Adrenal gland (tissue), 12 donors: ENCODE measurements around the gene KRTAP3-2. TPM values are rescaled to one million over a fixed set of nuclear protein-coding genes. Genes with fewer than 3 reads are reported as not detected.

Experiments used
- DNase-seq, 7 donors: peaks; one replicate each; pipeline ENCODE4 v3.0.0-alpha.2; 2019 to 2020
- H3K27ac ChIP-seq, 5 donors: fragments of 200-600 bp; sonication (generic) in 4 of 5; 1 replicate in 3 of 5; 2 replicates in 2 of 5; pipeline versions ENCODE4 v1.5.1 to v1.8.0; 2016 to 2020; ENCODE audit warnings: mild to moderate bottlenecking in 1 of 5
- H3K27me3 ChIP-seq: fragments of 200-600 bp; 2 replicates; pipeline ENCODE4 v1.8.0; 2021
- H3K36me3 ChIP-seq, 2 donors: fragments of 200-600 bp; replicated peaks in 1 of 2; 1 replicate in 1 of 2; 2 replicates in 1 of 2; pipeline versions ENCODE4 v1.5.1 to v1.8.0; 2018 to 2022
- H3K4me1 ChIP-seq, 2 donors: fragments of 200-600 bp; replicated peaks in 1 of 2; 1 replicate in 1 of 2; 2 replicates in 1 of 2; pipeline versions ENCODE4 v1.5.1 to v1.8.0; 2018 to 2021
- H3K4me3 ChIP-seq, 4 donors: fragments of 200-600 bp; sonication (generic) in 3 of 4; one replicate each; pipeline ENCODE4 v1.5.1; 2016 to 2018
- H3K9me3 ChIP-seq, 3 donors: fragments of 200-600 bp; sonication (generic) in 1 of 3; replicated peaks in 1 of 3; 1 replicate in 2 of 3; 2 replicates in 1 of 3; pipeline versions ENCODE4 v1.5.1 to v1.8.0; 2016 to 2021
- CTCF ChIP-seq, 6 experiments: fragments of 450-650 bp in 4 of 6; fragments of 200-600 bp in 2 of 6; sonication (generic) in 1 of 6; IDR thresholded peaks; 1 replicate in 5 of 6; 2 replicates in 1 of 6; pipeline versions ENCODE4 v1.5.1 to v1.8.0; 2016 to 2021; ENCODE audit warnings: antibody characterized with exemption in 6 of 6, mild to moderate bottlenecking in 2 of 6, moderate library complexity in 1 of 6
- POLR2A ChIP-seq, 2 donors: fragments of 450-650 bp; IDR thresholded peaks; one replicate each; pipeline ENCODE4 v1.6.1; 2017; ENCODE audit warnings: antibody characterized with exemption in 2 of 2, mild to moderate bottlenecking in 2 of 2, moderate library complexity in 1 of 2
- WGBS, 4 donors: extraction: QIAGEN DNeasy Blood & Tissue Kit in 2 of 4; methylation state at CpG; one replicate each; pipeline versions ENCODE4 v1.1.5 to v1.1.7; 2013 to 2017; 5-methylcytosine and 5-hydroxymethylcytosine counted together
- intact Hi-C, 2 donors: fragments of 100-400 bp; cut with DNase I; formaldehyde crosslinking; loops; one replicate each; pipeline versions ENCODE4 v1.14.1 to v1.15.0; 2022 to 2023
- polyA plus RNA-seq, 3 donors: library from polyadenylated mRNA; stranded (reverse); fragments of 200-250 nt in 2 of 3; fragments of 350-450 nt in 1 of 3; fragmentation: Illumina TruSeq in 1 of 3; extraction: RNeasy Lipid Tissue Mini Kit (QIAGEN cat#74804) in 1 of 3; gene quantifications; one replicate each; pipeline ENCODE4 v1.2.3, GENCODE V29; 2013 to 2014
- total RNA-seq, 9 donors: library from RNA; depleted of rRNA in 4 of 9; stranded (reverse); fragments of >200 nt in 4 of 9; fragments of 120-200 nt in 1 of 9; fragmentation: NEBNext Ultra II Directional in 1 of 9; extraction: Animal tissue kit (Norgen Biotek cat#: 25700) in 1 of 9; gene quantifications; one replicate each; pipeline versions ENCODE4 v1.1.0 to v1.2.4, GENCODE V29; 2013 to 2023
- donor health status: healthy with polysubstance abuse.
- donor health status: Bipolar disorder and iron deficiency.
- donor health status: DM: yes; HTN: yes; CAD: no.
- donor health status: DM: no; HTN: no; CAD: no.
- donor health status: DM: no; HTN: no; CAD: no.
- donor health status: DM: yes; HTN: yes; CAD: no.

Gene KRTAP3-2
- total and polyA plus RNA-seq, 12 donors: not detected

GRCh38 chr17:41024697-41025096 lies 25.0 kb upstream of the KRTAP3-2 start:
- no peaks in the 10 kb centered on the region for H3K4me1 ChIP-seq
- no peak overlapping the region for H3K27ac ChIP-seq
- no peaks in the 10 kb centered on the region for H3K9me3 ChIP-seq
- no peak overlapping the region for H3K4me3 ChIP-seq
- WGBS, 4 donors: 70 to 75% (median 73%) methylated on average over 3 of the region's 3 CpGs
- no peak for TF ChIP-seq POLR2A (IDR thresholded peaks at IDR 0.05)
- TF ChIP-seq CTCF (IDR thresholded peaks at IDR 0.05): no peak
- H3K27me3 ChIP-seq: no peaks in the 10 kb centered on the region
- intact Hi-C loops: no loop called here
- no peaks in the 10 kb centered on the region for H3K36me3 ChIP-seq
- DNase-seq: no peak

GRCh38 chr17:41020336-41020735 lies 20.6 kb upstream of the KRTAP3-2 start:
- Histone ChIP-seq H3K9me3 (no peaks in the 10 kb centered on the region), H3K4me3 (no peak overlapping the region), H3K4me1 (no peaks in the 10 kb centered on the region), H3K27ac (no peak overlapping the region), H3K36me3 (no peaks in the 10 kb centered on the region), H3K27me3 (no peaks in the 10 kb centered on the region)
- TF ChIP-seq CTCF (IDR thresholded peaks at IDR 0.05): no peak
- no peak for TF ChIP-seq POLR2A (IDR thresholded peaks at IDR 0.05)
- intact Hi-C loops: no loop called here
- no peak for DNase-seq

GRCh38 chr17:41019415-41019814 lies 19.7 kb upstream of the KRTAP3-2 start:
- Histone ChIP-seq H3K27me3 (no peaks in the 10 kb centered on the region), H3K27ac (no peak overlapping the region), H3K4me1 (no peaks in the 10 kb centered on the region), H3K36me3 (no peaks in the 10 kb centered on the region), H3K4me3 (no peak overlapping the region), H3K9me3 (no peaks in the 10 kb centered on the region)
- no peak for TF ChIP-seq POLR2A (IDR thresholded peaks at IDR 0.05)
- no peak for DNase-seq
- WGBS, 4 donors: 84 to 100% (median 95%) methylated on average over 3 of the region's 3 CpGs
- intact Hi-C loops: no loop called here

DNA sequence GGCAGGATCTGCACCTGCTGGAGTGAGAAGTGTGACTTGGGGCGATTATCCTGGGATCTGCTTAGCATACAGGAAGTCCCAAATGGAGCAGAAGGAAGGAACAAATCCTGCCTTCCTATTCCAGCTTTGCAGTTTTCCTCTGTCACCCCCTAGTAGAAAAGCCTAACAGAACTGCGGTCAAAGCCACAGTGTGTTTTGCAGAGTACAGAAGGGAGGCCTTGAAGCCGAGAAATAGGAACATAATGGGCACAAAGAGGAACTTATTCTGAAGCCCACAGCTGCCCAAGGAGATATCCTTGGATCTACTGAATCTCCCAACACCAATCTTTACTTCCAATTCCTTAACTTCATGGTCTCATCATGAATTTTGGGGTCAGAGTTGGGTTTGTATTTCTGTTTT lies 18.8 kb upstream of the KRTAP3-2 start:
- 70 to 78% (median 73%) methylated on average over 3 of the region's 3 CpGs for WGBS, 4 donors
- Histone ChIP-seq H3K4me1 (no peaks in the 10 kb centered on the region), H3K4me3 (no peak overlapping the region), H3K27me3 (no peaks in the 10 kb centered on the region), H3K36me3 (no peaks in the 10 kb centered on the region), H3K9me3 (no peaks in the 10 kb centered on the region), H3K27ac (no peak overlapping the region)
- intact Hi-C loops: no loop called here
- no peak for DNase-seq
- TF ChIP-seq CTCF (IDR thresholded peaks at IDR 0.05) (no peak), POLR2A (IDR thresholded peaks at IDR 0.05) (no peak)

DNA sequence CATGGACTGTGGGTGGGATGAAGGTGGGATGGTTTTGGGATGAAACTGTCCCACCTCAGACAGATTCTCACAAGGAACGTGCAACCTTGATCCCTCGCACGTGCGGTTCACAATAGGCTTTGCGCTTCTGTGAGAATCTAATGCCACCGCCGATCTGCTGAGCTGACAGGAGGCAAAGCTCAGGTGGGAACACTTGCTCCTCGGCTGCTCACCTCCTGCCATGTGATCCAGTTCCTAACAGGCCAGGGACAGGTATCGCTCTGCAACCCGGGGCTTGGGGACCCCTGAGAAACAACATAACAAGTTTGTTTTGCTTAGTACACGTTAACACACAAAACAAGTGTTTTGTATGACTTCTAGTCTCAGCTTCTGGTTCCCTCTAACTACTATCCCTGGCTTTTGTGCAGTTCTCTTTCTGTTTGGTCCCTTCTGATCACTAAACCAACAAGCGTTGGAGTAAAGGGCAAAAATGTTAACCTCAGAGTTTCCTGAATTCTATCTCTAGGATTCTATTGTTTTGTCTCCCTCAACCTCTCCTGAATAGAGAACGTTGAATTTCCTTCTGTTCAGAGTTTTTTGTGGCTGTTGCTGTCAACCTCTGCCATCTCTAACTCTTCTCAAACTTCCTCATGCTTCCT lies 17.0 kb upstream of the KRTAP3-2 start:
- Histone ChIP-seq H3K4me1 (no peaks in the 10 kb centered on the region), H3K9me3 (no peaks in the 10 kb centered on the region), H3K27ac (no peak overlapping the region), H3K36me3 (no peaks in the 10 kb centered on the region), H3K27me3 (no peaks in the 10 kb centered on the region), H3K4me3 (no peak overlapping the region)
- intact Hi-C loops: no loop called here
- no peak for TF ChIP-seq POLR2A (IDR thresholded peaks at IDR 0.05)
- TF ChIP-seq CTCF (IDR thresholded peaks at IDR 0.05): no peak
- WGBS, 4 donors: 79 to 81% (median 80%) methylated on average over 13 of the region's 13 CpGs
- DNase-seq: no peak
